ENCODE results near the gene KRT72. TPM values are rescaled to one million over a fixed set of nuclear protein-coding genes. Genes with fewer than 3 reads are reported as not detected.

Gene KRT72
- total RNA-seq, 1 donor from 2014 or later, result not detected

DNA sequence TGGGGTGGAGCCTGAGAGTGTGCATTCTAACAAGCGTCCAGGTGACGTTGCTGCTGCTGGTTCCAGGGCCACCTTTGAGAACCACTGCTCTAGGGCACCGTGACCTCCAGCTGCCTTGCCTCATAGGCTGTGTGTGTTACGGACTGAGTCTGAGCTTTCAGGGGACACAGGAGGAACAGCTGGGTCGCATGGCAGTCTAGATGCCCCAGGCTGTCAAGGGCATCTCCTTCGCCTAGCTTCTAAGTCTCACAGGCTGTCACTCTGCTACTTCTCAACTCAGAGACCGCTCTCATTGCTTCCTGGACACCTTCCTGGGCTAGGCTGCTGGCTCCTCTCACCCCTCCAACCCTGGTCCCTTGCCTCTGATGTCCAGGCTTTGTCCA lies 16.1 kb upstream of the KRT72 start:
- H3K27ac ChIP-seq (ENCODE audit: low read depth, low read length), result no peak overlapping the region
- H3K36me3 ChIP-seq (ENCODE audit: control insufficient read depth in 3 of 3, insufficient read depth in 3 of 3, low read length in 3 of 3), result no peaks in the 10 kb centered on the region
- H3K4me1 ChIP-seq (ENCODE audit: control insufficient read depth in 3 of 3, insufficient read depth in 3 of 3, low read length in 3 of 3), result no peaks in the 10 kb centered on the region
- H3K4me3 ChIP-seq (ENCODE audit: low read length in 3 of 3), result no peak overlapping the region
- no peaks in the 10 kb centered on the region for H3K9me3 ChIP-seq (ENCODE audit: control insufficient read depth in 3 of 3, low read length in 3 of 3)
- H3K9ac ChIP-seq (ENCODE audit: low read depth in 1 of 3, low read length in 3 of 3), result no peak overlapping the region
- peaks cover 3 to 37% (median 20%) of the 10 kb centered on the region in 3 donors for H3K27me3 ChIP-seq (ENCODE audit: control insufficient read depth in 3 of 3, insufficient read depth in 3 of 3, low read length in 3 of 3)

DNA sequence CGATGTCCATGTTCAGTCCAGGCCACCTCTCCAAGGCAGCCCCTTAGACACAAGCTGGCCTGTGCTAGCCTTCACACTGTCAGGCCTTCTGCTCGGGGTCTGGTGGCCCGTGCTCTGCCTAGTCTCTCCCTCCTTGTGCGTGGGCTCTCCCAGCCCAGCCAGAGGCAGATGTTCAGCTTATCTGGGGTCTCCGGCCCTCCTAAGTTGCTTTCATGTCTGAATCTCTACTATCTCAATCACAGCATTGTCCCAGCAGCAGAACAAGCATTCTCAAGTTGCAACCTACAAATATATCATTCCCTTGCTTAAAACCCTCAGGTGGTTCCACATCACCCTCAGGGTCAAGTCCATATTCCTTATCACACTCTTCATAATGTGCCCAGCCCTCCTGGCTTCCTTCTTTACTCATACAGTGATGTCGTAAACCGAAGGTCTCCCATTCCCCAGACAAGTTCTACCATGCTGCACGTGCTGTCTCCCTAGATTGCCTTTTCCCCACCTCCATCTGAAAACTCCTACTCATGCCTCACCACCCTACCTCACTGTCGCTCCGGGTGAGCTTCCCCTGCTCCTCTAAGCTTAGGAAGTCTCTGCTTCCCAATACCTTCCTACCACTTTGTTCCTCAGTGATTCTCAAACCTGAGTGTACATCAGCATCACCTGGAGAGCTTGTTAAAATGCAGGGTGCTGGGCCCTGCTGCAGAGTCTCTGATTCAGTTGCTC lies 15.6 kb upstream of the KRT72 start:
- peaks cover 4 to 40% (median 20%) of the 10 kb centered on the region in 3 donors for H3K27me3 ChIP-seq (ENCODE audit: control insufficient read depth in 3 of 3, insufficient read depth in 3 of 3, low read length in 3 of 3)
- no peak overlapping the region for H3K9ac ChIP-seq (ENCODE audit: low read depth in 1 of 3, low read length in 3 of 3)
- no peak overlapping the region for H3K4me3 ChIP-seq (ENCODE audit: low read length in 3 of 3)
- no peaks in the 10 kb centered on the region for H3K36me3 ChIP-seq (ENCODE audit: control insufficient read depth in 3 of 3, insufficient read depth in 3 of 3, low read length in 3 of 3)
- no peak overlapping the region for H3K27ac ChIP-seq (ENCODE audit: low read depth, low read length)
- no peaks in the 10 kb centered on the region for H3K9me3 ChIP-seq (ENCODE audit: control insufficient read depth in 3 of 3, low read length in 3 of 3)
- H3K4me1 ChIP-seq (ENCODE audit: control insufficient read depth in 3 of 3, insufficient read depth in 3 of 3, low read length in 3 of 3), result no peaks in the 10 kb centered on the region

DNA sequence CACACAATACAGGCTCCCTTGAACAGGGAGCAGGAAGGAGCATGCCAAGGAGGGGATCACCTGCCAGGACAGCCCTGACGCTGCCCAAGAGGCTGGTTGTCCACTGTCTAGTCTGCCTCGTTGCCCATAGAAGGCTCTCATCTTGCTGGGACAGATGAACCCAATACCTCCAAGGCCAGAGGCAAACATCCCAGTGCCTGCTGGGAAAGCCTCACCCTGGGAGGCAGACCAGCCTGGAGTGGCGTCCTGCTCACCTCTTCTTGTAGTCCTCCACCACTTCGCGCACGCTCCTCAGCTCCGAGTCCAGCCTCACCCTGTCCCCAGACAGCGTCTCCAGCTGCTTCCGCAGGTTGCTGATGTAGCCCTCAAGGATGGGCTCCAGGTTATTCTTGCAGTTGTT lies 14.6 kb upstream of the KRT72 start:
- Histone ChIP-seq H3K9me3 (ENCODE audit: control insufficient read depth in 3 of 3, low read length in 3 of 3) (no peaks in the 10 kb centered on the region), H3K4me1 (ENCODE audit: control insufficient read depth in 3 of 3, insufficient read depth in 3 of 3, low read length in 3 of 3) (no peaks in the 10 kb centered on the region), H3K4me3 (ENCODE audit: low read length in 3 of 3) (no peak overlapping the region), H3K9ac (ENCODE audit: low read depth in 1 of 3, low read length in 3 of 3) (no peak overlapping the region), H3K27ac (ENCODE audit: low read depth, low read length) (no peak overlapping the region), H3K36me3 (ENCODE audit: control insufficient read depth in 3 of 3, insufficient read depth in 3 of 3, low read length in 3 of 3) (no peaks in the 10 kb centered on the region), H3K27me3 (ENCODE audit: control insufficient read depth in 3 of 3, insufficient read depth in 3 of 3, low read length in 3 of 3) (peaks cover 10 to 49% (median 24%) of the 10 kb centered on the region in 3 donors)

DNA sequence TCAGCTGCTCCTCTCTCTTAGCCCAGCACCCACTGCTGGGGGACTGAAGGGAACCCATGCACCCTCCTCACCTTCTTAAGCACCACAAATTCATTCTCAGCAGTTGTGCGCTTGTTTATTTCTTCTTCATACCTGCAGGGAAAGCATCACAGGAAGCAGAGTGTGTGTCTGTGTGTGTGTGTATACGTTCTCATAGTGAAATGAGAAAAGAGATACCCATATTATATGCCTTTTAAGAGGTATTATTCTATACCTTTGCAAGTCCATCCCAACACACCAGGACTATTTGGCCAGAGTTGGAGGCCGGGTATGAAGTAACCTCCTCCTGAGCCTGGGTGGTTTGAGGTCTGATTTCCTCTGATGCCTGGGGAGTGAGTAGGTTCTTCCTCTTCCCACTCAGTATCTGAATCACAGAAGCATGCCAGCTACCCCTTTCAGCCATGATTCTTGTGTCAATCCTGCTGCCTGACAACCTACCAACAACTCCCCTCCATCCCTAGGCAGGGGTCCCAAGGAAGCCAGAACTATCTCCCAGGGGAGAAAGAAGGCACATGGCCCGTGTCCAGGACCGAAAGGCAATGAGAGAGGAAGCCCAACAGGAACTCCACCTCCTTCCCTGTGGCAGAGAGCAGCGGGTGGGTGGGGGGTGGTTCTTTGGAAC lies 14.1 kb upstream of the KRT72 start:
- Histone ChIP-seq H3K4me3 (ENCODE audit: low read length in 3 of 3) (no peak overlapping the region), H3K9me3 (ENCODE audit: control insufficient read depth in 3 of 3, low read length in 3 of 3) (no peaks in the 10 kb centered on the region), H3K27me3 (ENCODE audit: control insufficient read depth in 3 of 3, insufficient read depth in 3 of 3, low read length in 3 of 3) (peaks cover 14 to 49% (median 24%) of the 10 kb centered on the region in 3 donors), H3K4me1 (ENCODE audit: control insufficient read depth in 3 of 3, insufficient read depth in 3 of 3, low read length in 3 of 3) (no peaks in the 10 kb centered on the region), H3K27ac (ENCODE audit: low read depth, low read length) (no peak overlapping the region), H3K9ac (ENCODE audit: low read depth in 1 of 3, low read length in 3 of 3) (no peak overlapping the region), H3K36me3 (ENCODE audit: control insufficient read depth in 3 of 3, insufficient read depth in 3 of 3, low read length in 3 of 3) (no peaks in the 10 kb centered on the region)

DNA sequence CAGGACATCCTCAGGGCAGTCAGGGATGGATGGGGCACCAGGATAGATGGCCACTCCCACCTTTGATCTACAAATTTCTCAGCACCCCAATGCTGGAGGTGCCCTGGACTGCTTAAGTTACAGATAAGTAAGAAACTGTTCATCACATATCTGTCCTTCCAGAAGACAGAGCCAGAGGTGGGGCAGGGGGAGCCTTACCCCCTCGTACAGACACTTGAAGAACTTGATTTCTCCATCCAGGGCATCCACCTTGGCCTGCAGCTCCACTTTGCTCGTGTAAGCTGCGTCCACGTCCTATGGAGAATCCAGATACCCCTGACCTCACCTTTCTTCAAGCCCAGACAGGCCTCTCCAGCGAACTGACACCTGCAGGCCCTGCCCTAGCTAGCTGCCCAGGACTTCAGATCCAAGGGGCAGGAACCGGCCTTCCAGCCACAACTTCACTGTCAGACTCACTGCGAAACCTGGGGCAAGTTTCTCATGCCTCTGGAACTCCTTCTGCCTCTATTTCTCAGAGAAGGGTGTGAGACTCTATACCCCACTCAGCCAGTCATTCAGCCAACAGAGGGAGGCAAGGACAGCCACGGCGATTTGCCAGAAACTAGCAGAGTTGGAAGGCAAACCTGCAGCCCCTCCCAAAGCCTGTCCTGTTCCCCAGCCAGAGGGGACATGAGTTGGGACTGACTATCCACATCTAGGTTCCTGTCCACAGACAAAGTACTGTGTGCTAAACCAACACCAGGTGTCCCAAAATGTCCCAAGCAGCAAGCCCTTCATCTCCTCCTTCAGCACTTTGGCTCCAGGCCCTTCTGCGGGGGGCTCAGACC lies 13.3 kb upstream of the KRT72 start:
- Histone ChIP-seq H3K9me3 (ENCODE audit: control insufficient read depth in 3 of 3, low read length in 3 of 3) (no peaks in the 10 kb centered on the region), H3K4me3 (ENCODE audit: low read length in 3 of 3) (no peak overlapping the region), H3K9ac (ENCODE audit: low read depth in 1 of 3, low read length in 3 of 3) (no peak overlapping the region), H3K27ac (ENCODE audit: low read depth, low read length) (no peak overlapping the region), H3K36me3 (ENCODE audit: control insufficient read depth in 3 of 3, insufficient read depth in 3 of 3, low read length in 3 of 3) (no peaks in the 10 kb centered on the region), H3K27me3 (ENCODE audit: control insufficient read depth in 3 of 3, insufficient read depth in 3 of 3, low read length in 3 of 3) (peaks cover 14 to 53% (median 27%) of the 10 kb centered on the region in 3 donors), H3K4me1 (ENCODE audit: control insufficient read depth in 3 of 3, insufficient read depth in 3 of 3, low read length in 3 of 3) (no peaks in the 10 kb centered on the region)

DNA sequence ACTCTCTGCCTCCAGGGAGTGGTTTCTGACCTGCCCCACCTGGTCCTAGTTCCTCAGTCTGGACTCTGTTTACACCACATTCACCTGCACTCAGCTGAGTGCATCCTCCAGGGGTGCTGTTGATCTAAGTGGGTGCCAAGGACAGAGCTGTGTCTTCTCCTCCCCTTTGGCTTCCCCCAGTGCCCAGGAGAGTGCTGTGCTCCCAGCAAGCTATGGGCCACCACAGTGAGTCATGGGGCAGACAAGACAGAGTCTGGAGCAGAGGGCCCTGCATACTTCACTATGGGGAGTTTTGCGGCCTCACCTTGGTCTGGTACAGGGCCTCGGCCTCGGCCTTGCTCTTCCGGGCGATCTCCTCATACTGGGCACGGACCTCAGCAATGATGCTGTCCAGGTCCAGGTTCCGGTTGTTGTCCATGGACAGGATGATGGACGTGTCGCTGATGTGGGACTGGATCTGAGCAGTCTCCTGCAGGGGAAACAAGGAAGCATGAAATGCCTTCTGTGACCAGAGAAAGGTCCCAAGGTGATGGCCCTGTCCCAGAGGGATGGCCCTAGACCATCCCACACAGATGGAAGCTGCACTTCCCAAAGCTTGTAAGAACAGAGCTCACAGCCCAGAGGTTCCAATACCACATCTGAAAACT lies 12.2 kb upstream of the KRT72 start:
- H3K4me1 ChIP-seq (ENCODE audit: control insufficient read depth in 3 of 3, insufficient read depth in 3 of 3, low read length in 3 of 3), result no peaks in the 10 kb centered on the region
- no peak overlapping the region for H3K9ac ChIP-seq (ENCODE audit: low read depth in 1 of 3, low read length in 3 of 3)
- peaks cover 21 to 53% (median 33%) of the 10 kb centered on the region in 3 donors for H3K27me3 ChIP-seq (ENCODE audit: control insufficient read depth in 3 of 3, insufficient read depth in 3 of 3, low read length in 3 of 3)
- no peaks in the 10 kb centered on the region for H3K9me3 ChIP-seq (ENCODE audit: control insufficient read depth in 3 of 3, low read length in 3 of 3)
- H3K27ac ChIP-seq (ENCODE audit: low read depth, low read length), result no peak overlapping the region
- no peak overlapping the region for H3K4me3 ChIP-seq (ENCODE audit: low read length in 3 of 3)
- no peaks in the 10 kb centered on the region for H3K36me3 ChIP-seq (ENCODE audit: control insufficient read depth in 3 of 3, insufficient read depth in 3 of 3, low read length in 3 of 3)

DNA sequence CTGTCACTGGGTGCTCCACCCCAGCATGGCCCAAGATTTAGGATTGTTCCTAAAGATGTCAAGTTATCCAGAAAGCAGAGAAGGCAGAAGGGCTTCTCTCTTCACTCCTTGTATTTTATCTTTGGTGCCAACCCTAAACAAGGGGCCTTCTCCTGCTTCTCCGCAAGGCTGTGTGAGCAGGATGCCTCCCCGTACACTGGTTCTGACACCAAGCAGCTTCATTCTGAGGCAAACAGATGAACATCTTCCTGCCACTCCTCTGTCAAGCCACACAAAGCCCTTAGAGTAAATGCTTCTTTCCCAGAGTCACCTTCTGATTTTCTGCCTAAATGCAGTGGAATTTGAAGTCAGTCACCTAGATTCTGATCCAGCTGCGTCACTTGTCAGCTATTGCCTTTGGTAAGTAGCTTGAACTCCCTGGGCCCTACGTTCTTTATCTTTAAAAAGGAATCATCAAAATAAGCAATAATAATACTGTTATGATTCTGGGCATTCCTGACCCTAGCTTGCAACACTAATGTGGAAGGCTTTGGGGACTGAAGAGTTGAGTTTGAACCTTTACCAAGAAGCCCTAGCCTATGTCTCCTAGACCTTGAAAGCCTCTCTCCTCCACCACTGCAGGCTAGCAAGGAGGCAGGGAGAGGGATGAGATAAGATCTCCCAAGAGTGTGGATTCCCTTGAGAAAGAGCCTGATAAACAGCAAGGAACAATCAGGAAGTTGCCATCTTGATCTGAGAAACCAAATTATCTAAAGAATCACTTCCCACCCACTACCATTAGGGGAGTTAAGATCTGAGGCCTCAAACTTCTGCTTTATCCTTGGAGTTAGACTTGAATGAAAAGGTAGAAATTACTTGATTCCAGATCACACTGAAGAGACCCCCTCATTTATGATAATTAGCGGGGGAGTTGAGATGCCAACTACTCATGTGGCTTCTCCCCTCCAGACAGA lies 11.4 kb upstream of the KRT72 start:
- Histone ChIP-seq H3K27ac (ENCODE audit: low read depth, low read length) (no peak overlapping the region), H3K36me3 (ENCODE audit: control insufficient read depth in 3 of 3, insufficient read depth in 3 of 3, low read length in 3 of 3) (no peaks in the 10 kb centered on the region), H3K4me3 (ENCODE audit: low read length in 3 of 3) (no peak overlapping the region), H3K27me3 (ENCODE audit: control insufficient read depth in 3 of 3, insufficient read depth in 3 of 3, low read length in 3 of 3) (peaks cover 24 to 55% (median 38%) of the 10 kb centered on the region in 3 donors), H3K9me3 (ENCODE audit: control insufficient read depth in 3 of 3, low read length in 3 of 3) (no peaks in the 10 kb centered on the region), H3K4me1 (ENCODE audit: control insufficient read depth in 3 of 3, insufficient read depth in 3 of 3, low read length in 3 of 3) (no peaks in the 10 kb centered on the region), H3K9ac (ENCODE audit: low read depth in 1 of 3, low read length in 3 of 3) (no peak overlapping the region)

DNA sequence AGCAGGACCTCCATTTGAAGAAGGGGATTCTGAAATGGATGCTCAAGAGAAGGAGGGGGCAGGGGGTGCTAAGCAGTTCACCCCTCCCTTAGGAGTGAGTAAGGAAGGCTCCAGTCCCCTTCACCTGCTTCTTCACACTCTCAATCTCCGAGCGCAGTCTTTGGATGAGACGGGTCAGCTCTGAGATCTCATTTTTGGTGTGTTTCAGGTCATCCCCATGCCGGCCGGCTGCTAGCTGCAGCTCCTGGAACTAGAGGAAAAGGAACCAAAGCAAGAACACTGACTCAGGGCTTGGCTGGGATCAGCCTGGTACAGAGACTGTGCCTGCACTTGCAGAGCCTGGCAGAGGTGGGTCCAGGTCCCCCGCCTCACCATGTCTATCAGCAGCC lies 9.8 kb upstream of the KRT72 start:
- Histone ChIP-seq H3K9me3 (ENCODE audit: control insufficient read depth in 3 of 3, low read length in 3 of 3) (no peaks in the 10 kb centered on the region), H3K9ac (ENCODE audit: low read depth in 1 of 3, low read length in 3 of 3) (no peak overlapping the region), H3K36me3 (ENCODE audit: control insufficient read depth in 3 of 3, insufficient read depth in 3 of 3, low read length in 3 of 3) (no peaks in the 10 kb centered on the region), H3K27me3 (ENCODE audit: control insufficient read depth in 3 of 3, insufficient read depth in 3 of 3, low read length in 3 of 3) (peaks cover 24 to 54% (median 39%) of the 10 kb centered on the region in 3 donors), H3K4me3 (ENCODE audit: low read length in 3 of 3) (no peak overlapping the region), H3K4me1 (ENCODE audit: control insufficient read depth in 3 of 3, insufficient read depth in 3 of 3, low read length in 3 of 3) (no peaks in the 10 kb centered on the region), H3K27ac (ENCODE audit: low read depth, low read length) (no peak overlapping the region)

Measured in skeletal muscle tissue (tissue), 4 donors.